ENCODE results near the gene LARP1. TPM values are rescaled to one million over a fixed set of nuclear protein-coding genes. Genes with fewer than 3 reads are reported as not detected.

Gene LARP1
- total and polyA plus RNA-seq, 12 donors = 26.4 to 197 (median 163) TPM

DNA sequence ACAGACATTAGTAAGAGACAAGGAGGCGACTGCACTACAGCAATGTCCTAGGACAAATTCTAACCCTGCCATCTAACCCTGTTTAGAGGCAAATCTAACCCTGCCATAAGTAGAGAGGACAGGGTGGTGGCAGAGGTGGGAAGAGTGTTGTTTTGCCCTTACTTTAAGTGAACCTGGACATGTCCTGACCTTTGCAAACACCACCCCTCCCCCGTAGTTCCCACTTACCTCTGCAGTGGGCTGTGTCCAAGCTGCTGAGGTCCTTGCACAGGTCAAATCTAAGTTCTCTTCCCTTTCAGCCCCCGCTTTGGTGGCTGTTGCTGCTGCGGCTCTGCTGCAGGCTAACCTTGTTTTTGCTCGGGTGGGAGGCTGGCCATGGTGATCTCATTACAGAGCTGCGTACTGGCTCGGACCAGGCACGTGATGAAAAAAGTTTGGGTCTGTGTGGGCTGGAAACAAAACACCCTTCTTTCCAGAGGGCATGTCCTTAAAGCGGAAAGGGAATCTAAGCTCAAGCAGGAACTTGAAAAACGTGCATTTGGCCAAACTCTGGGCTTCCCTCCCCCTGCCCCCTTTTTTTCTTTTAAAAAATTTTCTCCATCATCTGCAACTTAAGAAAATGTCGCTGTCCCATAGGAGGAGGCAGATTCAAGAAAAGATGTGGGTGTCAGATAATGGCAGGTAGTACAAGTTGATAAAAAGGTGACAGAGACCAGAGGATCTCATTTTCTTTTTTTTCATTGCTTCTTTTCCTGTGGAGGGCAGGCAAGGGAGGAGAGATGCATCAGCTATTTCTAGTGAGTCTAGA, 95.3 kb downstream of the LARP1 start, which contains the start of gene FAXDC2:
FAXDC2 (minus strand) TSS at position 349 of the 808 bp plus-strand sequence. CDS start 12,425 bp downstream, outside the sequence.
- Histone ChIP-seq H3K9me3 (no peaks in the 10 kb centered on the region), H3K36me3 (peaks cover 0 to 12% (median 0%) of the 10 kb centered on the region in 9 donors), H3K4me1 (peaks cover 0 to 55% (median 28%) of the 10 kb centered on the region in 9 donors), H3K27me3 (no peaks in the 10 kb centered on the region), H3K4me3 (peak within 1 kb of the TSS; percentile 45 to 74 (median 65)), H3K27ac (peak within 1 kb of the TSS; percentile 71 to 95 (median 86))
- ATAC-seq (peak; percentile 93 to 99 (median 98)), DNase-seq (peak; percentile 69 to 87)
- intact Hi-C loops (cut with DNase I) = loop anchor here in 1 of 10 donors (10.0 kb wide), 1 partner anchor 376 kb away; the partner anchor contains the start of gene HAND1
- WGBS, 2 donors = 1 to 2% methylated on average over 11 of the region's 11 CpGs
- no peak for TF ChIP-seq CTCF (IDR thresholded peaks at IDR 0.05)

DNA sequence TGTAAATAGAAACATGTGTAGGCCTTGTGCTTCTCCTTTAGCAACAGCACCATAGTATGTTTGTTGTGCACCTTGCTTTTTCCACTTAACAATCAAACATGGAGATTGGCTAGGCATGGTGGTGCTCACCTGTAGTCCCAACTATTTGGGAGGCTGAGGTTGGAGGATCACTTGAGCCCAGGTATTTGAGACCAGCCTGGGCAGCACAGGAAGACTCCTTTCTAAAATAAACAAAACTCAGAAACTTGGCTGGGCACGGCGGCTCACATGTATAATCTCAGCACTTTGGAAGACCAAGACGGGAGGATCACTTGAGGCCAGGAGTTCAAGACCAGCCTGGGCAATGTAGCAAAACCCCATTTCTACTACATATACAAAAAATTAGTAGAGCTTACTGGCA, 96.2 kb downstream of the LARP1 start:
- ATAC-seq = no peak
- no peaks in the 10 kb centered on the region for H3K9me3 ChIP-seq
- intact Hi-C loops (cut with DNase I) = loop anchor here in 1 of 10 donors (10.0 kb wide), 1 partner anchor 377 kb away; the partner anchor contains the start of gene HAND1
- H3K4me1 ChIP-seq = peaks cover 0 to 48% (median 27%) of the 10 kb centered on the region in 9 donors
- H3K27me3 ChIP-seq = no peaks in the 10 kb centered on the region
- DNase-seq = no peak
- TF ChIP-seq CTCF (IDR thresholded peaks at IDR 0.05) = no peak
- H3K27ac ChIP-seq = peak overlapping the region in 9 of 10 donors; percentile 77 to 95 (median 87)
- WGBS, 2 donors = 92 to 95% methylated on average over 3 of the region's 3 CpGs
- peaks cover 0 to 9% (median 0%) of the 10 kb centered on the region in 9 donors for H3K36me3 ChIP-seq
- H3K4me3 ChIP-seq = peak overlapping the region in 2 of 10 donors; percentile 69 to 74

GRCh38 chr5:154857530-154858296, 102.5 kb downstream of the LARP1 start:
- H3K4me1 ChIP-seq = peaks cover 5 to 49% (median 43%) of the 10 kb centered on the region in 9 donors
- peak in 6 of 9 donors; percentile 1 to 36 (median 24) for TF ChIP-seq CTCF (IDR thresholded peaks at IDR 0.05)
- peak overlapping the region; percentile 47 to 87 (median 80) for H3K4me3 ChIP-seq
- intact Hi-C loops (cut with DNase I) = loop anchor here in 6 of 10 donors (1.0 to 10.0 kb wide), 4 partner anchors 80 to 383 kb away; partner anchors contain the start of genes LARP1 (in 6 of the 6), GEMIN5 (in 1 of the 6) and HAND1 (in 1 of the 6)
- peak; percentile 92 to 95 for DNase-seq
- peak; percentile 80 to 90 (median 85) for ATAC-seq
- no peaks in the 10 kb centered on the region for H3K27me3 ChIP-seq
- H3K27ac ChIP-seq = peak overlapping the region; percentile 95 to 100 (median 98)
- H3K36me3 ChIP-seq = no peaks in the 10 kb centered on the region
- WGBS, 2 donors = 0% methylated on average over 59 of the region's 59 CpGs
- H3K9me3 ChIP-seq = no peaks in the 10 kb centered on the region

Data from heart right ventricle (tissue), 16 donors.